ENCODE measurements around the gene TSHZ3. TPM values are rescaled to one million over a fixed set of nuclear protein-coding genes. Genes with fewer than 3 reads are reported as not detected.

The TSHZ3 gene
- total RNA-seq, result 0.60 and 0.87 TPM in 2 replicates

GRCh38 chr19:31349160-31349881, at the start of gene TSHZ3:
TSS of gene TSHZ3 (minus strand) at chr19:31349436. CDS start at chr19:31349219, 217 bp downstream.
- peak in 1 of 2 donors; percentile 16 for DNase-seq (ENCODE audit: low read depth in 2 of 2)

- DNase-seq (ENCODE audit: low read depth in 2 of 2), result no peak
These were observed 48.1 kb upstream of the TSHZ3 start for GRCh38 chr19:31397308-31397707.

- no peak for DNase-seq (ENCODE audit: low read depth in 2 of 2)
These were observed 43.2 kb upstream of the TSHZ3 start for GRCh38 chr19:31392464-31392863.

- DNase-seq (ENCODE audit: low read depth in 2 of 2), result no peak
These were observed 42.3 kb upstream of the TSHZ3 start for GRCh38 chr19:31391518-31391917.

GRCh38 chr19:31390711-31391110, 41.5 kb upstream of the TSHZ3 start:
- no peak for DNase-seq (ENCODE audit: low read depth in 2 of 2)

- DNase-seq (ENCODE audit: low read depth in 2 of 2), result no peak
These were observed 40.6 kb upstream of the TSHZ3 start for GRCh38 chr19:31389874-31390273.

- no peak for DNase-seq (ENCODE audit: low read depth in 2 of 2)
These were observed 38.6 kb upstream of the TSHZ3 start for GRCh38 chr19:31387717-31388301.

- DNase-seq (ENCODE audit: low read depth in 2 of 2), result no peak
These were observed 37.6 kb upstream of the TSHZ3 start for GRCh38 chr19:31386806-31387205.

GRCh38 chr19:31385744-31386143, 36.5 kb upstream of the TSHZ3 start:
- DNase-seq (ENCODE audit: low read depth in 2 of 2), result no peak

GRCh38 chr19:31383553-31383952, 34.3 kb upstream of the TSHZ3 start:
- DNase-seq (ENCODE audit: low read depth in 2 of 2), result no peak

GRCh38 chr19:31380854-31381253, 31.6 kb upstream of the TSHZ3 start:
- no peak for DNase-seq (ENCODE audit: low read depth in 2 of 2)

- DNase-seq (ENCODE audit: low read depth in 2 of 2), result no peak
These were observed 29.2 kb upstream of the TSHZ3 start for GRCh38 chr19:31378404-31378803.

GRCh38 chr19:31377736-31378135, 28.5 kb upstream of the TSHZ3 start:
- DNase-seq (ENCODE audit: low read depth in 2 of 2), result no peak

GRCh38 chr19:31372246-31372781, 23.1 kb upstream of the TSHZ3 start:
- DNase-seq (ENCODE audit: low read depth in 2 of 2), result no peak

GRCh38 chr19:31370216-31370615, 21.0 kb upstream of the TSHZ3 start:
- DNase-seq (ENCODE audit: low read depth in 2 of 2), result no peak

- DNase-seq (ENCODE audit: low read depth in 2 of 2), result no peak
These were observed 15.7 kb upstream of the TSHZ3 start for GRCh38 chr19:31364963-31365362.

GRCh38 chr19:31361728-31362127, 12.5 kb upstream of the TSHZ3 start:
- DNase-seq (ENCODE audit: low read depth in 2 of 2), result no peak

- no peak for DNase-seq (ENCODE audit: low read depth in 2 of 2)
These were observed 8.1 kb upstream of the TSHZ3 start for GRCh38 chr19:31357315-31357673.

- DNase-seq (ENCODE audit: low read depth in 2 of 2), result no peak
These were observed 7.5 kb upstream of the TSHZ3 start for GRCh38 chr19:31356587-31357314.

- DNase-seq (ENCODE audit: low read depth in 2 of 2), result no peak
These were observed 6.5 kb upstream of the TSHZ3 start for GRCh38 chr19:31355665-31356289.

- no peak for DNase-seq (ENCODE audit: low read depth in 2 of 2)
These were observed 5.8 kb upstream of the TSHZ3 start for GRCh38 chr19:31354799-31355664.

Data from lung microvascular endothelial cell (primary cell).